Hepatocyte (in vitro differentiated cells): ENCODE measurements around the gene TCP11L2. TPM values are rescaled to one million over a fixed set of nuclear protein-coding genes. Genes with fewer than 3 reads are reported as not detected.

Experiments used
- DNase-seq: peaks from one replicate; pipeline ENCODE4 v3.0.0-alpha.2; 2016; ENCODE audit warnings: low spot score
- H2AFZ ChIP-seq: fragments of 200-600 bp; sonication (generic); 2 replicates; pipeline ENCODE4 v1.6.0; 2016; ENCODE audit warnings: antibody characterized with exemption, mild to moderate bottlenecking
- H3K27ac ChIP-seq: fragments of 200-600 bp; sonication (generic); 2 replicates; pipeline ENCODE4 v1.5.1; 2016; ENCODE audit warnings: mild to moderate bottlenecking
- H3K27me3 ChIP-seq: fragments of 200-600 bp; sonication (generic); 2 replicates; pipeline ENCODE4 v1.6.1; 2016
- H3K36me3 ChIP-seq: fragments of 200-600 bp; sonication (generic); replicated peaks from 2 replicates; pipeline ENCODE4 v1.5.1; 2016; ENCODE audit warnings: low read depth; ENCODE audit not compliant: insufficient read depth
- H3K4me1 ChIP-seq: fragments of 200-600 bp; sonication (generic); 2 replicates; pipeline ENCODE4 v1.5.1; 2016; ENCODE audit warnings: mild to moderate bottlenecking, moderate library complexity; ENCODE audit not compliant: insufficient read depth
- H3K4me2 ChIP-seq: fragments of 200-600 bp; sonication (generic); 2 replicates; pipeline ENCODE4 v1.6.0; 2016
- H3K4me3 ChIP-seq: fragments of 200-600 bp; sonication (generic); 2 replicates; pipeline ENCODE4 v1.5.1; 2016; ENCODE audit warnings: mild to moderate bottlenecking
- H3K79me2 ChIP-seq: fragments of 200-600 bp; sonication (generic); 2 replicates; pipeline ENCODE4 v1.6.0; 2017; ENCODE audit warnings: mild to moderate bottlenecking
- H3K9me2 ChIP-seq: fragments of 200-600 bp; sonication (generic); replicated peaks from 2 replicates; pipeline ENCODE4 v1.6.0; 2017; ENCODE audit warnings: mild to moderate bottlenecking; ENCODE audit not compliant: insufficient read depth
- H3K9me3 ChIP-seq: fragments of 200-600 bp; sonication (generic); 2 replicates; pipeline ENCODE4 v1.5.1; 2016; ENCODE audit warnings: low read depth, mild to moderate bottlenecking
- H4K20me1 ChIP-seq: fragments of 200-600 bp; sonication (generic); 2 replicates; pipeline ENCODE4 v1.6.0; 2016; ENCODE audit warnings: mild to moderate bottlenecking; ENCODE audit not compliant: insufficient read depth, poor library complexity, severe bottlenecking
- EZH2 ChIP-seq: fragments of 200-600 bp; sonication (generic); IDR thresholded peaks from 2 replicates; pipeline ENCODE4 v1.6.1; 2016; ENCODE audit warnings: antibody characterized with exemption, mild to moderate bottlenecking, borderline replicate concordance
- EZH2phosphoT487 ChIP-seq: fragments of 200-600 bp; sonication (generic); IDR thresholded peaks from one replicate; pipeline ENCODE4 v1.6.1; 2018; ENCODE audit warnings: antibody characterized with exemption, mild to moderate bottlenecking, low read depth, moderate library complexity; ENCODE audit not compliant: unreplicated experiment, severe bottlenecking
- WGBS: methylation state at CpG from one replicate; pipeline ENCODE4 v1.1.6; 2016; ENCODE audit warnings: low lambda C conversion rate; ENCODE audit errors: missing lambda C conversion rate; 5-methylcytosine and 5-hydroxymethylcytosine counted together
- polyA plus RNA-seq: library from polyadenylated mRNA; unstranded; fragments of >200 nt; fragmentation: Nextera tagmentation; extraction: Ambion mirVana; gene quantifications from 2 replicates; pipeline ENCODE4 v1.2.1, GENCODE V29; 2016
- total RNA-seq: library from RNA; depleted of rRNA; stranded (reverse); fragments of >200 nt; gene quantifications from 2 replicates; pipeline ENCODE4 v1.2.3, GENCODE V29; 2014
- TF ChIP-seq, protein P1 (sequence below): fragments of 200-600 bp; sonication (generic); IDR thresholded peaks from 2 replicates; pipeline ENCODE4 v1.5.1; 2016; ENCODE audit warnings: antibody characterized with exemption, mild to moderate bottlenecking; ENCODE audit not compliant: poor library complexity

The TCP11L2 gene
- total and polyA plus RNA-seq, 2 experiments from 2014 or later, result 9.6 to 38.4 TPM

DNA sequence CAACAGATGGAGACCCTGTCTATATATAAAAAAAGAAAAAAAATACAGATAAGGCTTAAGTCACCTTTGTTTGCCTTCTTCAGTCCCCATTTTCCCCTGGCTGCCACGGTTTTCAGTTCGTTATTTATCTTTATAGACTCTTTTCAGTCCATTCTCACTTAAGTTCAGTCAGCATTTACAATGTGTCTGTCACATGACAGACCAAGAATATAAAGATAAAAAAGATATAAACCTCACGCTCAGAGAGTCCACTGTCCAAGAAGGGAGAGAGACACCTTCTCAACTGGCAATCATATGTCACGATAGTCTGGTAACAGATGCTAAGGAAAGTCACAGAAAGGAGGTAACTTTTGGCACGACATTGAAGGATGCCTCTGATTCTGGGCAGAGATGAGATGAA lies 41.6 kb downstream of the TCP11L2 start:
- no peaks in the 10 kb centered on the region for H3K79me2 ChIP-seq
- no peaks in the 10 kb centered on the region for H4K20me1 ChIP-seq
- H3K4me1 ChIP-seq, result peaks cover 19% of the 10 kb centered on the region
- H2AFZ ChIP-seq, result no peak overlapping the region
- TF ChIP-seq EZH2 (no peak), EZH2phosphoT487 (no peak)
- TF ChIP-seq, protein P1, sequence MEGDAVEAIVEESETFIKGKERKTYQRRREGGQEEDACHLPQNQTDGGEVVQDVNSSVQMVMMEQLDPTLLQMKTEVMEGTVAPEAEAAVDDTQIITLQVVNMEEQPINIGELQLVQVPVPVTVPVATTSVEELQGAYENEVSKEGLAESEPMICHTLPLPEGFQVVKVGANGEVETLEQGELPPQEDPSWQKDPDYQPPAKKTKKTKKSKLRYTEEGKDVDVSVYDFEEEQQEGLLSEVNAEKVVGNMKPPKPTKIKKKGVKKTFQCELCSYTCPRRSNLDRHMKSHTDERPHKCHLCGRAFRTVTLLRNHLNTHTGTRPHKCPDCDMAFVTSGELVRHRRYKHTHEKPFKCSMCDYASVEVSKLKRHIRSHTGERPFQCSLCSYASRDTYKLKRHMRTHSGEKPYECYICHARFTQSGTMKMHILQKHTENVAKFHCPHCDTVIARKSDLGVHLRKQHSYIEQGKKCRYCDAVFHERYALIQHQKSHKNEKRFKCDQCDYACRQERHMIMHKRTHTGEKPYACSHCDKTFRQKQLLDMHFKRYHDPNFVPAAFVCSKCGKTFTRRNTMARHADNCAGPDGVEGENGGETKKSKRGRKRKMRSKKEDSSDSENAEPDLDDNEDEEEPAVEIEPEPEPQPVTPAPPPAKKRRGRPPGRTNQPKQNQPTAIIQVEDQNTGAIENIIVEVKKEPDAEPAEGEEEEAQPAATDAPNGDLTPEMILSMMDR, result no peak
- 55% methylated on average over 5 of the region's 5 CpGs for WGBS
- peak; percentile 20 for DNase-seq
- H3K9me2 ChIP-seq, result no peaks in the 10 kb centered on the region
- no peaks in the 10 kb centered on the region for H3K27me3 ChIP-seq
- H3K9me3 ChIP-seq, result no peaks in the 10 kb centered on the region
- H3K4me2 ChIP-seq, result no peak overlapping the region
- H3K36me3 ChIP-seq, result no peaks in the 10 kb centered on the region
- peak overlapping the region; percentile 48 for H3K27ac ChIP-seq
- no peak overlapping the region for H3K4me3 ChIP-seq

DNA sequence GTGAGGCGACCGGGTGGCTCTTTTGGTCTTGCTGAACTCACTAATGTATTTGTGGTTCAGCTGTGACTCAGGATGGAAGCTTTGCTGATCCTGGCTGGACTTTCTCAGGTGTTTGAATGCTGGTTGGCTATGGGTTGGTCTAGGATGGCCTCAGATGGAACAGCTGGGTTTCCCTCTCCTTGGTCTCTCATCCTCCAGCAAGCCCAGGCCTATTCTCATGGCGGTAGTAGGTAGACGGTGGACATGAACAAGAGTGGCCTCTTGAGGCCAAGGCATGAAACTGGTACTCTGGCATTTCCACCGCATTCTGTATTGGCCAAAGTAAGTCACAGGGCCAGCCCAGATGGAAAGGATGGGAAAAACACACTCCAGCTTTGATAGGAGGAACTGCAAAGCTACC lies 43.2 kb downstream of the TCP11L2 start:
- WGBS, result 58% methylated on average over 5 of the region's 5 CpGs

DNA sequence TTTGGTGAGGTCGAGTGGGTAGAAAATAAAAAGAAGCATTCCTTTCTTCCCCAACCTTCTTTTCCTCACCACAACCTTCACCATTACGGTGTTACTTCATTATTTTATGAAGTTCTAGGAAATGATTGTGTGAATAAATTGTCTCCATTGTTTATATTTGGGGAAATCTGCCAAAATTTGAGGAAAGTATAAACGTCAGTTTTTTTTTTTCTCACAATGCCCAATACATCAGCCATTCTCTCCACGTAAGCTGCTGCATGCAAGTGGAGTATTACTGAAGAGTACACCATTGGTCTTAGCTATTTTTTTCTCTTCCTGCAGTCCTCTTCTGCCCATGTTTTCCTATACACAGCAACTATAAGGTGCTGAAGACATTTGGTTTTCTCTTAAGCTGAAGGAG lies 45.9 kb downstream of the TCP11L2 start:
- H3K79me2 ChIP-seq, result no peaks in the 10 kb centered on the region
- H3K9me3 ChIP-seq, result no peaks in the 10 kb centered on the region
- H3K36me3 ChIP-seq, result no peaks in the 10 kb centered on the region
- no peak overlapping the region for H3K27ac ChIP-seq
- TF ChIP-seq, protein P1, result no peak
- TF ChIP-seq EZH2 (no peak), EZH2phosphoT487 (no peak)
- no peak for DNase-seq
- 78% methylated on average over 4 of the region's 4 CpGs for WGBS
- no peak overlapping the region for H3K4me2 ChIP-seq
- H3K4me1 ChIP-seq, result peaks cover 5% of the 10 kb centered on the region
- H3K9me2 ChIP-seq, result no peaks in the 10 kb centered on the region
- no peak overlapping the region for H3K4me3 ChIP-seq
- no peak overlapping the region for H2AFZ ChIP-seq
- H4K20me1 ChIP-seq, result no peaks in the 10 kb centered on the region
- no peaks in the 10 kb centered on the region for H3K27me3 ChIP-seq

More for the DNA sequence above, 43.2 kb downstream of the TCP11L2 start:
- Histone ChIP-seq H2AFZ (no peak overlapping the region), H3K4me2 (no peak overlapping the region), H4K20me1 (no peaks in the 10 kb centered on the region), H3K79me2 (no peaks in the 10 kb centered on the region), H3K9me2 (no peaks in the 10 kb centered on the region), H3K36me3 (no peaks in the 10 kb centered on the region), H3K27ac (no peak overlapping the region), H3K27me3 (no peaks in the 10 kb centered on the region), H3K4me3 (no peak overlapping the region), H3K4me1 (peaks cover 19% of the 10 kb centered on the region), H3K9me3 (no peaks in the 10 kb centered on the region)
- TF ChIP-seq EZH2, result no peak
- TF ChIP-seq, protein P1, result peak; percentile 46
- no peak for TF ChIP-seq EZH2phosphoT487
- peak; percentile 73 for DNase-seq

DNA sequence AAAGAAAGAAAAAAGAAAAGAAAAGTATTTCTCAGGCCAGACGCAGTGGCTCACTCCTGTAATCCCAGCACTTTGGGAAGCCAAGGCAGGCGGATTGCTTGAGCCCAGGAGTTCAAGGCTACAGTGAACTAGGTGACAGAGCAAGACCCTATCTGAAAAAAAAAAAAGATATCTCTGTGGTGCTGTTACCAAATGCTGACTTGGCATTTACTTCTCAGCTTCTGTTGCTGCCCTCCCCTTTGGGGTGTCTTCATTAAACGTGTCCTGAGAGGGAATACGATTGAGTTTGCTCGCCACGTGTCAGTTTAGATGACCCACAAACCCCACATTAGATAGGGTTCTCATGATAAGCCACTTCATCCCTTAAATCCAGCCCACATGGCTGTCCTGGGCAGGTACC lies 50.6 kb downstream of the TCP11L2 start:
- no peaks in the 10 kb centered on the region for H3K27me3 ChIP-seq
- H2AFZ ChIP-seq, result no peak overlapping the region
- WGBS, result 90% methylated on average over 6 of the region's 6 CpGs
- H4K20me1 ChIP-seq, result no peaks in the 10 kb centered on the region
- no peaks in the 10 kb centered on the region for H3K4me1 ChIP-seq
- H3K9me2 ChIP-seq, result no peaks in the 10 kb centered on the region
- H3K9me3 ChIP-seq, result no peaks in the 10 kb centered on the region
- no peak overlapping the region for H3K27ac ChIP-seq
- no peak for DNase-seq
- H3K4me3 ChIP-seq, result no peak overlapping the region
- no peak for TF ChIP-seq EZH2
- TF ChIP-seq EZH2phosphoT487, result no peak
- TF ChIP-seq, protein P1, result no peak
- no peaks in the 10 kb centered on the region for H3K36me3 ChIP-seq
- H3K4me2 ChIP-seq, result no peak overlapping the region
- no peaks in the 10 kb centered on the region for H3K79me2 ChIP-seq
